H54 (cell line): ENCODE measurements around the gene TPRA1.

ENCODE experiments used
- DNase-seq: peaks from one replicate; pipeline ENCODE4 v3.0.0; 2011; ENCODE audit warnings: low spot score, mixed read lengths; ENCODE audit not compliant: insufficient read length
- FAIRE-seq: peaks from 3 replicates; lab custom pipeline; 2011; peaks lifted over from hg19 to GRCh38; lab: Jason Lieb, UNC
- POLR2A ChIP-seq: IDR thresholded peaks from 2 replicates; pipeline ENCODE4 v1.6.1; 2011; ENCODE audit warnings: low read depth, mild to moderate bottlenecking, low read length

TPRA1 gene

GRCh38 chr3:127625821-127626220 lies 35.3 kb upstream of the TPRA1 start:
- FAIRE-seq (no peak), DNase-seq (no peak)
- TF ChIP-seq POLR2A: no peak

DNA sequence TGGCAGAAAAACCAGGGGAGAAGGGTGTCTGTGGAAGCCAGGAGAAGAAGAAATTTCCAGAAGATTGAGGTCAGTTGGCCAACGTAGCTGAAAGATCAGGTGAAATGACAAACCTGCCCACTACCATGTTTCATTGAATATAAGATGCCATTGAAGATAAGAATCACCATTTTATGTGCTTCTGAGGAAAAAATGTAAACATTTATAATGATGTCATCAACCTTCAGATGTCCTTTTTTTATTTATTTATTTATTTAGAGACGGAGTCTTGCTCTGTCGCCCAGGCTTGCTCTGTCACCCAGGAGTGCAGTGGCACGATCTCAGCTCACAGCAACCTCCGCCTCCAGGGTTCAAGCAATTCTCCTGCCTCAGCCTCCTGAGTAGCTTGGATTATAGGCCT lies 33.5 kb upstream of the TPRA1 start:
- TF ChIP-seq POLR2A: no peak
- FAIRE-seq: no peak
- DNase-seq: no peak

DNA sequence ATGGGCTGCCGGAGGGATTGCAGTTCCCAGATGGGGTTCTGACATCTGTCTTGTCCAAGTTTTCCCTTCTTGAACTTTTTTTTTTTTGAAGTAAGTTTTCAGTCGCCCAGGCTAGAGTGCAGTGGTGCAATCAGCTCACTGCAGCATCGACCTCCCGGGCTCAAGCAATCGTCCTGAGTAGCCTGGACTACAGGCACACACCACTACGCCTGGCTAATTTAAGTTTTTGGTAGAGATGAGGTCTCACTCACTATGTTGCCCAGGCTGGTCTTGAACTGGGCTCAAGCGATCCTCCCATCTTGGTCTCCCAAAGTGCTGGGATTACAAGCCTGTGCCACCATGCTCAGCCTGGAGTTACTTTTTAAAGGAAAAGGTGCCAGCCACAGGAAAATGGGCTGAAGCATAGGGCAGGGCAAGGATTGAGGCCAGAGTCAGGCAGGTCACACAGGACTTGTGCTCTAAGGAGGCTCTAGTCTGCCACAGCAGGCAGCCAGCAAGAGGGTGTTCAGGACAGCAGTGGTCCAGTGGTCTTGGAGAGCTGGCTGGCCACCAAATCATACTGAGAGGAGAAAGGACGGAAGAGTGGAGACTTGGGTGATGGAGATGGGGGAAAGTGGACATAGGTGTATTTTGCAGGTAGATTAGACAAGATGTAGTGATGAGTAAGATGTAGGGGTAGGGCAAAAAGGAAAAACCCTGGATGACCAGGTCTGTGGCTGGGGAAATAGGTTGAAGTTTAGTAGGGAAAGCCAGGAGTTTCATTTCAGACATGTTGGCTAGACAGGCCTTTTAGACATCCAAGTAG lies 32.4 kb upstream of the TPRA1 start:
- no peak for FAIRE-seq
- no peak for TF ChIP-seq POLR2A

GRCh38 chr3:127622031-127622430 lies 31.5 kb upstream of the TPRA1 start:
- FAIRE-seq: no peak
- no peak for DNase-seq
- no peak for TF ChIP-seq POLR2A

More for the DNA sequence above, 32.4 kb upstream of the TPRA1 start:
- DNase-seq: no peak

DNA sequence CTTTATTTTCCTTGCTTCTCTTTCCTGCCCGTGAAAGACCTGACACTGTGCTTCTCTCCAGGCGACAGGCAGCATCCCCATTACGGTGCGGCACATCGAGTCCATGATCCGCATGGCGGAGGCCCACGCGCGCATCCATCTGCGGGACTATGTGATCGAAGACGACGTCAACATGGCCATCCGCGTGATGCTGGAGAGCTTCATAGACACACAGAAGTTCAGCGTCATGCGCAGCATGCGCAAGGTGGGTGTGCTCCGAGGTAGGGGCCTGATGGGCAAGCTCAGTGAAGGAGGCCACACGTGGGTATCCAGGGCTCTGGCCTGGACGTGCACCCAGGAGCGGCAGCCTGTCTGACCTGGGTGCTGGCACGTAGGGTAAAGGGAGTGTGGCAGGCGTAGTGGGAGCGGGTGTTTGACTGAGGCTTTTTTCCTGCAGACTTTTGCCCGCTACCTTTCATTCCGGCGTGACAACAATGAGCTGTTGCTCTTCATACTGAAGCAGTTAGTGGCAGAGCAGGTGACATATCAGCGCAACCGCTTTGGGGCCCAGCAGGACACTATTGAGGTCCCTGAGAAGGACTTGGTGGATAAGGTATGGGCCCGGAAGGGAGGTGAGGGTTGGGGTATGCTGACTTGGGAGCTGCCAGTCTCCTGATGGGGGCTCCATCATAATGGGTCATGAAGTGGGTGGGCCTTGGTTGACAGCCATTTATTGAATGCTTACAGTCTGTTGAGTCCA lies 30.3 kb upstream of the TPRA1 start:
- no peak for FAIRE-seq
- TF ChIP-seq POLR2A: no peak
- no peak for DNase-seq

DNA sequence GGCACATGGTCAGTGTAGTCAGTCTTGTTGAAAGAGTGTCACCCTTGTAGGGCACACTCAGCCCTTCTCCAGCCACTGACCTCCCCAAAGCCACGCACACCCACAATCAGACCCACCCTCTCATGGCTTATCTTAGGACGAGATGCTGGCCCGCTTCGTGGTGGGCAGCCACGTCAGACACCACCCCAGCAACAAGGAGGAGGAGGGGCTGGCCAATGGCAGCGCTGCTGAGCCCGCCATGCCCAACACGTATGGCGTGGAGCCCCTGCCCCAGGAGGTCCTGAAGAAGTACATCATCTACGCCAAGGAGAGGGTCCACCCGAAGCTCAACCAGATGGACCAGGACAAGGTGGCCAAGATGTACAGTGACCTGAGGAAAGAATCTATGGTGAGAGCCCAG lies 28.4 kb upstream of the TPRA1 start:
- no peak for TF ChIP-seq POLR2A
- FAIRE-seq: no peak
- no peak for DNase-seq

GRCh38 chr3:127616836-127617605 lies 26.5 kb upstream of the TPRA1 start:
- no peak for FAIRE-seq
- DNase-seq: no peak

GRCh38 chr3:127615631-127616305 lies 25.2 kb upstream of the TPRA1 start:
- DNase-seq (no peak), FAIRE-seq (no peak)
- TF ChIP-seq POLR2A: no peak

More at GRCh38 chr3:127616836-127617605, 26.5 kb upstream of the TPRA1 start:
- TF ChIP-seq POLR2A: no peak

GRCh38 chr3:127614928-127615589 lies 24.5 kb upstream of the TPRA1 start:
- no peak for FAIRE-seq
- no peak for TF ChIP-seq POLR2A
- no peak for DNase-seq

DNA sequence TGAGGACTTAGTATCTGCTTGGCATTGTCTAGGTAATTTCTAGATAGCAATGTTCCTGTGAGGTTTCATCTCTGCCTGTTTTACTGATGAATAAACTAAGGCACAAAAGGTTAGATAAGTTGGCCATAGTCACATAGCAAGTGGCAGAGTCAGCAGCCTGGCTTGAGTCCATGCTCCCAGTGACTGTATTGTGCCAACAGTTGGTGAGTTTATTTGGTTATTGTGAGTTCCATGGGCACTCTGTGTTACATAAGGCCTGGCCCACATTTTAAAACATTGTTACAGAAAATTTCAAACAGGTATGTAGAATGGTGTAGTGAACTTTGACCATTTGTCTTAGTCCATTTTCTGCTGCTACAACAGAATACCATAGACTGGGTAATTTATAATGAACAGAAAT lies 22.9 kb upstream of the TPRA1 start:
- no peak for TF ChIP-seq POLR2A
- DNase-seq: no peak
- no peak for FAIRE-seq

GRCh38 chr3:127612966-127613365 lies 22.4 kb upstream of the TPRA1 start:
- DNase-seq (no peak), FAIRE-seq (no peak)
- TF ChIP-seq POLR2A: no peak

GRCh38 chr3:127611251-127611650 lies 20.7 kb upstream of the TPRA1 start:
- FAIRE-seq (no peak), DNase-seq (no peak)
- TF ChIP-seq POLR2A: no peak

GRCh38 chr3:127610105-127610504 lies 19.6 kb upstream of the TPRA1 start:
- DNase-seq: peak; percentile 47
- TF ChIP-seq POLR2A: no peak
- FAIRE-seq: no peak

- DNase-seq (no peak), FAIRE-seq (no peak)
- TF ChIP-seq POLR2A: no peak
Observed at GRCh38 chr3:127608362-127608718, 17.8 kb upstream of the TPRA1 start.
